HepG2 (cell line): Measurements from ENCODE around the gene ABHD1. TPM values are rescaled to one million over a fixed set of nuclear protein-coding genes. Genes with fewer than 3 reads are reported as not detected.

ENCODE experiments used
- AKAP8 ChIP-seq: sonication (generic); formaldehyde crosslinking; IDR thresholded peaks from 2 replicates; pipeline ENCODE4 v1.5.1; 2020; ENCODE audit warnings: mild to moderate bottlenecking, missing genetic modification reagents
- CREB3 ChIP-seq: sonication (generic); formaldehyde crosslinking; IDR thresholded peaks from 2 replicates; pipeline ENCODE4 v1.5.0; 2020; ENCODE audit warnings: missing genetic modification reagents
- CREM ChIP-seq, 2 experiments: sonication (generic) in 1 of 2; formaldehyde crosslinking in 1 of 2; IDR thresholded peaks; 2 replicates each; pipeline versions ENCODE4 v1.4.0 to v1.6.1; 2016 to 2020; ENCODE audit warnings: antibody characterized with exemption in 1 of 2, mild to moderate bottlenecking in 1 of 2, missing genetic modification reagents in 1 of 2
- DRAP1 ChIP-seq: IDR thresholded peaks from 2 replicates; pipeline ENCODE4 v1.6.1; 2016; ENCODE audit warnings: missing genetic modification reagents, missing compliant biosample characterization
- FOXK2 ChIP-seq: fragments of 450-650 bp; IDR thresholded peaks from 2 replicates; pipeline ENCODE4 v1.6.1; 2016
- HMG20B ChIP-seq: conservative IDR thresholded peaks from 2 replicates; pipeline ENCODE4 v1.6.1; 2016; ENCODE audit warnings: missing genetic modification reagents, missing compliant biosample characterization
- JUN ChIP-seq: sonication (generic); formaldehyde crosslinking; IDR thresholded peaks from 2 replicates; pipeline ENCODE4 v1.4.0; 2020; ENCODE audit warnings: mild to moderate bottlenecking, missing genetic modification reagents
- KMT2A ChIP-seq: sonication (generic); formaldehyde crosslinking; IDR thresholded peaks from 2 replicates; pipeline ENCODE4 v1.4.0; 2020; ENCODE audit warnings: missing genetic modification reagents
- MYC ChIP-seq: sonication (generic); formaldehyde crosslinking; IDR thresholded peaks from 2 replicates; pipeline ENCODE4 v1.9.0; 2021; ENCODE audit warnings: missing genetic modification reagents, borderline replicate concordance
- PAXIP1 ChIP-seq: sonication (generic); formaldehyde crosslinking; conservative IDR thresholded peaks from 2 replicates; pipeline ENCODE4 v1.4.0; 2020; ENCODE audit warnings: mild to moderate bottlenecking, missing genetic modification reagents, moderate library complexity
- SATB2 ChIP-seq: sonication (generic); formaldehyde crosslinking; IDR thresholded peaks from 2 replicates; pipeline ENCODE4 v1.5.0; 2020; ENCODE audit warnings: missing genetic modification reagents
- TBL1XR1 ChIP-seq: fragments of 150-350 bp; IDR thresholded peaks from 2 replicates; pipeline ENCODE4 v1.6.1; 2014; ENCODE audit warnings: borderline replicate concordance, low read length; ENCODE audit not compliant: partially characterized antibody
- ZBTB26 ChIP-seq: IDR thresholded peaks from 2 replicates; pipeline ENCODE4 v1.6.1; 2016; ENCODE audit warnings: missing compliant biosample characterization, missing genetic modification reagents, borderline replicate concordance
- ZMYM2 ChIP-seq: sonication (generic); formaldehyde crosslinking; IDR thresholded peaks from 2 replicates; pipeline ENCODE4 v1.8.0; 2022; ENCODE audit warnings: mild to moderate bottlenecking, missing genetic modification reagents
- ZNF562 ChIP-seq: sonication (generic); formaldehyde crosslinking; IDR thresholded peaks from 2 replicates; pipeline ENCODE4 v1.8.0; 2022; ENCODE audit warnings: missing genetic modification reagents, borderline replicate concordance
- polyA plus RNA-seq, 8 experiments: library from polyadenylated mRNA; depleted of rRNA in 3 of 8; stranded (reverse) in 7 of 8; unstranded in 1 of 8; fragments of >200 nt; fragmentation: Illumina TruSeq in 4 of 8; extraction: Trizol in 4 of 8; gene quantifications; 2 replicates each; pipeline versions ENCODE4 v1.2.1 to v1.2.3, GENCODE V29; 2011 to 2016; ENCODE audit warnings: low read depth in 4 of 8, missing spikeins in 1 of 8, mixed read lengths in 1 of 8; ENCODE audit not compliant: insufficient read depth in 1 of 8
- total RNA-seq, 5 experiments: library from RNA; depleted of rRNA; stranded (reverse); fragments of >200 nt; fragmentation: Illumina TruSeq; extraction: Trizol; gene quantifications; 2 replicates each; pipeline ENCODE4 v1.2.3, GENCODE V29; 2016; ENCODE audit warnings: low read depth in 1 of 5
- TF ChIP-seq, protein P1 (sequence below): sonication (generic); formaldehyde crosslinking; conservative IDR thresholded peaks from 2 replicates; pipeline ENCODE4 v1.8.0; 2022; ENCODE audit warnings: mild to moderate bottlenecking, moderate library complexity, missing genetic modification reagents
- TF ChIP-seq, protein P2 (sequence below): sonication (generic); formaldehyde crosslinking; IDR thresholded peaks from 2 replicates; pipeline ENCODE4 v1.4.0; 2020; ENCODE audit warnings: missing genetic modification reagents
- TF ChIP-seq, protein P3 (sequence below): sonication (generic); formaldehyde crosslinking; IDR thresholded peaks from 2 replicates; pipeline ENCODE4 v1.4.0; 2020; ENCODE audit warnings: missing genetic modification reagents

The ABHD1 gene
- total and polyA plus RNA-seq, 2 of the 13 experiments (the other 11 are each of a cell fraction or from before 2014, with no cell fraction given), result 0.04 to 0.81 TPM

GRCh38 chr2:27171351-27171848, 47.8 kb downstream of the ABHD1 start (continued):
- peak; percentile 81 for TF ChIP-seq CREM (IDR thresholded peaks at IDR 0.05)
- TF ChIP-seq CREM (CRISPR knock-in tag; IDR thresholded peaks at IDR 0.05), result no peak
- peak; percentile 98 for TF ChIP-seq JUN (CRISPR knock-in tag)
- peak; percentile 67; the same call in 1 of the 2 replicates for TF ChIP-seq MYC (CRISPR knock-in tag)
- TF ChIP-seq HMG20B (CRISPR knock-in tag), result peak; percentile 70; the same call in 1 of the 2 replicates
- TF ChIP-seq DRAP1, result peak; percentile 89
- TF ChIP-seq, protein P1, sequence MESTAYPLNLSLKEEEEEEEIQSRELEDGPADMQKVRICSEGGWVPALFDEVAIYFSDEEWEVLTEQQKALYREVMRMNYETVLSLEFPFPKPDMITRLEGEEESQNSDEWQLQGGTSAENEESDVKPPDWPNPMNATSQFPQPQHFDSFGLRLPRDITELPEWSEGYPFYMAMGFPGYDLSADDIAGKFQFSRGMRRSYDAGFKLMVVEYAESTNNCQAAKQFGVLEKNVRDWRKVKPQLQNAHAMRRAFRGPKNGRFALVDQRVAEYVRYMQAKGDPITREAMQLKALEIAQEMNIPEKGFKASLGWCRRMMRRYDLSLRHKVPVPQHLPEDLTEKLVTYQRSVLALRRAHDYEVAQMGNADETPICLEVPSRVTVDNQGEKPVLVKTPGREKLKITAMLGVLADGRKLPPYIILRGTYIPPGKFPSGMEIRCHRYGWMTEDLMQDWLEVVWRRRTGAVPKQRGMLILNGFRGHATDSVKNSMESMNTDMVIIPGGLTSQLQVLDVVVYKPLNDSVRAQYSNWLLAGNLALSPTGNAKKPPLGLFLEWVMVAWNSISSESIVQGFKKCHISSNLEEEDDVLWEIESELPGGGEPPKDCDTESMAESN (CRISPR knock-in tag), result no peak
- TF ChIP-seq SATB2 (CRISPR knock-in tag), result peak; percentile 59; the same call in 1 of the 2 replicates
- peak; percentile 35 for TF ChIP-seq TBL1XR1
- peak; percentile 95 for TF ChIP-seq PAXIP1 (CRISPR knock-in tag)
- 0 out of 2 replicates have a peak, but pooled peaks have one; percentile 62 for TF ChIP-seq CREB3 (CRISPR knock-in tag)
- no peak for TF ChIP-seq KMT2A (CRISPR knock-in tag)
- TF ChIP-seq ZBTB26, result peak; percentile 56; the same call in 1 of the 2 replicates
- TF ChIP-seq ZMYM2, result peak; percentile 97
- TF ChIP-seq FOXK2, result peak; percentile 98
- TF ChIP-seq, protein P2, sequence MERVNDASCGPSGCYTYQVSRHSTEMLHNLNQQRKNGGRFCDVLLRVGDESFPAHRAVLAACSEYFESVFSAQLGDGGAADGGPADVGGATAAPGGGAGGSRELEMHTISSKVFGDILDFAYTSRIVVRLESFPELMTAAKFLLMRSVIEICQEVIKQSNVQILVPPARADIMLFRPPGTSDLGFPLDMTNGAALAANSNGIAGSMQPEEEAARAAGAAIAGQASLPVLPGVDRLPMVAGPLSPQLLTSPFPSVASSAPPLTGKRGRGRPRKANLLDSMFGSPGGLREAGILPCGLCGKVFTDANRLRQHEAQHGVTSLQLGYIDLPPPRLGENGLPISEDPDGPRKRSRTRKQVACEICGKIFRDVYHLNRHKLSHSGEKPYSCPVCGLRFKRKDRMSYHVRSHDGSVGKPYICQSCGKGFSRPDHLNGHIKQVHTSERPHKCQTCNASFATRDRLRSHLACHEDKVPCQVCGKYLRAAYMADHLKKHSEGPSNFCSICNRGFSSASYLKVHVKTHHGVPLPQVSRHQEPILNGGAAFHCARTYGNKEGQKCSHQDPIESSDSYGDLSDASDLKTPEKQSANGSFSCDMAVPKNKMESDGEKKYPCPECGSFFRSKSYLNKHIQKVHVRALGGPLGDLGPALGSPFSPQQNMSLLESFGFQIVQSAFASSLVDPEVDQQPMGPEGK (CRISPR knock-in tag), result peak; percentile 84
- no peak for TF ChIP-seq ZNF562
- TF ChIP-seq, protein P3, sequence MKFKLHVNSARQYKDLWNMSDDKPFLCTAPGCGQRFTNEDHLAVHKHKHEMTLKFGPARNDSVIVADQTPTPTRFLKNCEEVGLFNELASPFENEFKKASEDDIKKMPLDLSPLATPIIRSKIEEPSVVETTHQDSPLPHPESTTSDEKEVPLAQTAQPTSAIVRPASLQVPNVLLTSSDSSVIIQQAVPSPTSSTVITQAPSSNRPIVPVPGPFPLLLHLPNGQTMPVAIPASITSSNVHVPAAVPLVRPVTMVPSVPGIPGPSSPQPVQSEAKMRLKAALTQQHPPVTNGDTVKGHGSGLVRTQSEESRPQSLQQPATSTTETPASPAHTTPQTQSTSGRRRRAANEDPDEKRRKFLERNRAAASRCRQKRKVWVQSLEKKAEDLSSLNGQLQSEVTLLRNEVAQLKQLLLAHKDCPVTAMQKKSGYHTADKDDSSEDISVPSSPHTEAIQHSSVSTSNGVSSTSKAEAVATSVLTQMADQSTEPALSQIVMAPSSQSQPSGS (CRISPR knock-in tag), result peak; percentile 99
- peak; percentile 53; the same call in 1 of the 2 replicates for TF ChIP-seq AKAP8 (CRISPR knock-in tag)
